SJCRH30 (cell line): ENCODE data around the gene CALCR. TPM values are rescaled to one million over a fixed set of nuclear protein-coding genes. Genes with fewer than 3 reads are reported as not detected.
A peak's percentile ranks its signal among the peaks of the same experiment; 100 is the strongest.

Source experiments
- DNase-seq, 2 experiments: peaks; one replicate each; pipeline ENCODE4 v3.0.0-alpha.2; 2015 to 2020
- H3K27ac ChIP-seq: fragments of 250-450 bp; sonication (Bioruptor Pico); 2 replicates; pipeline ENCODE4 v1.5.1; 2020; ENCODE audit warnings: mild to moderate bottlenecking, moderate library complexity
- H3K27me3 ChIP-seq: fragments of 250-450 bp; sonication (Bioruptor Pico); 2 replicates; pipeline ENCODE4 v1.5.1; 2020; ENCODE audit warnings: mild to moderate bottlenecking, moderate library complexity
- H3K36me3 ChIP-seq: fragments of 250-450 bp; sonication (Bioruptor Pico); 2 replicates; pipeline ENCODE4 v1.5.1; 2020; ENCODE audit warnings: mild to moderate bottlenecking, moderate library complexity
- H3K4me1 ChIP-seq: fragments of 250-450 bp; sonication (Bioruptor Pico); 2 replicates; pipeline ENCODE4 v1.5.1; 2020; ENCODE audit warnings: mild to moderate bottlenecking, moderate library complexity
- H3K4me3 ChIP-seq: fragments of 250-450 bp; sonication (Bioruptor Pico); 2 replicates; pipeline ENCODE4 v1.5.1; 2020; ENCODE audit warnings: mild to moderate bottlenecking, moderate library complexity
- H3K9me3 ChIP-seq: fragments of 250-450 bp; sonication (Bioruptor Pico); replicated peaks from 2 replicates; pipeline ENCODE4 v1.5.1; 2020; ENCODE audit warnings: mild to moderate bottlenecking, moderate library complexity
- total RNA-seq: library from RNA; depleted of rRNA; stranded (reverse); fragments of >200 nt; shearing (Covaris generic); gene quantifications from 2 replicates; pipeline ENCODE4 v1.2.3, GENCODE V29; 2014

CALCR gene
- total RNA-seq, 1 experiment from 2014 or later = 1.9 TPM

GRCh38 chr7:93442478-93443224 is 131.9 kb downstream of the CALCR start:
- no peaks in the 10 kb centered on the region for H3K36me3 ChIP-seq
- no peaks in the 10 kb centered on the region for H3K4me1 ChIP-seq
- no peak overlapping the region for H3K4me3 ChIP-seq
- H3K27me3 ChIP-seq = no peaks in the 10 kb centered on the region
- DNase-seq = peak; percentile 63 to 81
- H3K9me3 ChIP-seq = no peaks in the 10 kb centered on the region
- no peak overlapping the region for H3K27ac ChIP-seq

- Histone ChIP-seq H3K36me3 (no peaks in the 10 kb centered on the region), H3K9me3 (no peaks in the 10 kb centered on the region), H3K27me3 (no peaks in the 10 kb centered on the region), H3K27ac (no peak overlapping the region), H3K4me1 (no peaks in the 10 kb centered on the region), H3K4me3 (no peak overlapping the region)
- no peak for DNase-seq
Observed at GRCh38 chr7:93435791-93436190, 138.7 kb downstream of the CALCR start.

DNA sequence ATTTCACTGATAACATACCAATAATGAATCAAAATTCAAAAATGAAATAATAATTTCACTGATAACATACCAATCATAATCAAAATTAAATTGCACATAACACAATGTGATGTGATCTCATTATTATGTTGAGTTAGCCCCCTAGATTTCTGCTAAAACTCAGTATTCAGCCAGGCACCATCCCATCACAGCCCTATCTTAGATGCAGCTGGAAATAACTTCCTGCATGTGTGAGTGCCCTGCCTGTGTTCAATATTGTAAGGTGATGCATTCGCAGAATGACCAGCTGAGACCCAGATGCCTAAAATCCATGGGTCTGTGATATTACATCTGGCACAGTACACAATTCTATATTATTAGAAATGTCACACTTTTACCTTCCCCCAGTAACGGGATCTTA is 142.4 kb downstream of the CALCR start:
- Histone ChIP-seq H3K27me3 (no peaks in the 10 kb centered on the region), H3K36me3 (no peaks in the 10 kb centered on the region), H3K4me3 (no peak overlapping the region), H3K4me1 (no peaks in the 10 kb centered on the region), H3K9me3 (no peaks in the 10 kb centered on the region), H3K27ac (no peak overlapping the region)
- DNase-seq = no peak

GRCh38 chr7:93430917-93431588 is 143.5 kb downstream of the CALCR start:
- Histone ChIP-seq H3K27me3 (no peaks in the 10 kb centered on the region), H3K4me1 (no peaks in the 10 kb centered on the region)
- peak in 1 of 2 experiments; percentile 13 for DNase-seq

GRCh38 chr7:93429563-93429962 is 145.0 kb downstream of the CALCR start:
- Histone ChIP-seq H3K36me3 (no peaks in the 10 kb centered on the region), H3K4me1 (no peaks in the 10 kb centered on the region), H3K27ac (no peak overlapping the region), H3K27me3 (no peaks in the 10 kb centered on the region), H3K4me3 (no peak overlapping the region), H3K9me3 (no peaks in the 10 kb centered on the region)
- DNase-seq = no peak

More at GRCh38 chr7:93430917-93431588, 143.5 kb downstream of the CALCR start:
- H3K36me3 ChIP-seq = no peaks in the 10 kb centered on the region
- no peak overlapping the region for H3K27ac ChIP-seq
- no peak overlapping the region for H3K4me3 ChIP-seq
- H3K9me3 ChIP-seq = no peaks in the 10 kb centered on the region

- Histone ChIP-seq H3K4me1 (no peaks in the 10 kb centered on the region), H3K4me3 (no peak overlapping the region), H3K36me3 (no peaks in the 10 kb centered on the region), H3K27me3 (no peaks in the 10 kb centered on the region), H3K9me3 (no peaks in the 10 kb centered on the region), H3K27ac (no peak overlapping the region)
- no peak for DNase-seq
Observed at GRCh38 chr7:93427107-93427506, 147.4 kb downstream of the CALCR start.

DNA sequence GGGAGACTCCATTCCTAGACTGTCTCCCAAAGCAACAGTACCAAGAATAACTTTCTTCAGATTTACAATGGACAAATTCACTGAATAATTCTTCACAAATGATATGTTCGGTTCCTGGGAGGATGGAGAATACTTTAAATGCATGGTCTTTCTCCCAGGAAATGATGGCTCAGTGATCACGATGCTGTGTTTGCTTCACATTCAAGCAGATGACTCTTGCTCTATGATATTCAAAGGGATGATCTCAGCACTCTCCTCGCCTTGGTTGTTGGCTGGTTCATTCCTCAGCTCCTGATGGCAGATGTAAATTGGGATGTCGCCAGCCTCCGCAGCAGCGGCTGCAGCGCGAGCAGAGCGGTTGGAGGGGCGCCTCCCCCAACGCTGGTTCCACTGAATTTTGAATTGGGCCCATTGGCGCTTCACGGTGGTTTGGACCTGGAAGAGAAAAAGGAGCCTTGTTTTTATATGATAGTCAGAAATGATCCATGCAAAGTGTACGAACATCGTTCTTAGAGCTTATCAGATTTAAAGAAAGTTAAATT is 148.3 kb downstream of the CALCR start:
- Histone ChIP-seq H3K27me3 (no peaks in the 10 kb centered on the region), H3K9me3 (no peaks in the 10 kb centered on the region), H3K4me1 (no peaks in the 10 kb centered on the region), H3K27ac (no peak overlapping the region), H3K36me3 (no peaks in the 10 kb centered on the region), H3K4me3 (no peak overlapping the region)
- no peak for DNase-seq

GRCh38 chr7:93414574-93414973 is 159.9 kb downstream of the CALCR start:
- H3K9me3 ChIP-seq = no peaks in the 10 kb centered on the region
- DNase-seq = no peak
- no peaks in the 10 kb centered on the region for H3K36me3 ChIP-seq
- no peak overlapping the region for H3K4me3 ChIP-seq
- H3K27me3 ChIP-seq = no peaks in the 10 kb centered on the region
- no peaks in the 10 kb centered on the region for H3K4me1 ChIP-seq
- H3K27ac ChIP-seq = no peak overlapping the region

GRCh38 chr7:93409324-93409723 is 165.2 kb downstream of the CALCR start:
- Histone ChIP-seq H3K27ac (no peak overlapping the region), H3K27me3 (no peaks in the 10 kb centered on the region), H3K9me3 (peaks cover 5% of the 10 kb centered on the region; the same call in 1 of the 2 replicates), H3K4me1 (no peaks in the 10 kb centered on the region), H3K4me3 (no peak overlapping the region), H3K36me3 (no peaks in the 10 kb centered on the region)
- DNase-seq = no peak

DNA sequence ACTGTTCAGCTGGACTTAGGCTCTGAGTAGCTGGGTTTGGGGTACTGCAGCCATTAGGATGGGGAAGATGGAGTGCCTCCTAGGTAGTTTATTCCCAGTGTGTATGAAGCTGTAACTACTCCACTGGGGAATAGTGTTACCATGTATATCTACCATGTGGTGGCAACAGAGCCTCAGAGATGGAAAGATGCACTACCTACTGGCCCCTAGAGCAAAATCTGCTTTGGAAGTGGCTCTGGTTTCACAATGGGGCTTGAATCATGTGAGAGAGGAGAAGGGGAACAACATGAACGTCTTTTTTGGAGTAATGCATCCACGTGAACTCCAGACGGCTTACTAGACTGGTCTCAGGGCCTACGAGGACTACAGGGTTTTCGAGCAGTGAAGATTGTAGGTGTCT is 167.3 kb downstream of the CALCR start:
- H3K27ac ChIP-seq = no peak overlapping the region
- H3K36me3 ChIP-seq = no peaks in the 10 kb centered on the region
- H3K4me1 ChIP-seq = no peaks in the 10 kb centered on the region
- no peak overlapping the region for H3K4me3 ChIP-seq
- H3K9me3 ChIP-seq = peaks cover 5% of the 10 kb centered on the region; the same call in 1 of the 2 replicates
- DNase-seq = peak; percentile 8 to 26
- no peaks in the 10 kb centered on the region for H3K27me3 ChIP-seq

GRCh38 chr7:93402944-93403343 is 171.6 kb downstream of the CALCR start:
- no peaks in the 10 kb centered on the region for H3K27me3 ChIP-seq
- H3K9me3 ChIP-seq = peaks cover 5% of the 10 kb centered on the region; the same call in 1 of the 2 replicates
- H3K4me3 ChIP-seq = no peak overlapping the region
- no peak overlapping the region for H3K27ac ChIP-seq
- DNase-seq = no peak
- no peaks in the 10 kb centered on the region for H3K36me3 ChIP-seq
- no peaks in the 10 kb centered on the region for H3K4me1 ChIP-seq

DNA sequence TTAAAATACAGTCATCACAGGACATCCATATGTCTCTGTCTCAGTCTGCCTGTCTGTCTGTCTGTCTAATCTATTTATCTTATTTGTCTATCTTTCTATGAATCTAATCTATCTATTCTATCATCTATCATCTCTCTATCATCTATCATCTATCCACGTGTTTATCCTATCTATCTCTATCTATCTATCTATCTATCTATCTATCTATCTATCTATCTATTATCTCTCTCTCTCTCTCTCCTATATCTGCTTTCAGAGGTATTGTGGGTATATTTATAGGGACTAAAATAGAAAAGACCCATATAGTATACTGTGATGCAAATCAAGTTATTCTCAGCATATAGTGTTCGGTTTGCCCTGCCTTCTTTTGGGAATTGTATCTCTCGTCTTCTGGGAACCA is 174.9 kb downstream of the CALCR start:
- no peaks in the 10 kb centered on the region for H3K27me3 ChIP-seq
- H3K4me1 ChIP-seq = no peaks in the 10 kb centered on the region
- no peak for DNase-seq
- H3K36me3 ChIP-seq = no peaks in the 10 kb centered on the region
- H3K27ac ChIP-seq = no peak overlapping the region
- no peaks in the 10 kb centered on the region for H3K9me3 ChIP-seq
- no peak overlapping the region for H3K4me3 ChIP-seq

GRCh38 chr7:93392984-93393383 is 181.5 kb downstream of the CALCR start:
- Histone ChIP-seq H3K9me3 (no peaks in the 10 kb centered on the region), H3K27me3 (no peaks in the 10 kb centered on the region), H3K27ac (no peak overlapping the region), H3K36me3 (no peaks in the 10 kb centered on the region), H3K4me1 (no peaks in the 10 kb centered on the region), H3K4me3 (no peak overlapping the region)
- DNase-seq = no peak

GRCh38 chr7:93390660-93391059 is 183.9 kb downstream of the CALCR start:
- H3K4me1 ChIP-seq = no peaks in the 10 kb centered on the region
- no peak overlapping the region for H3K27ac ChIP-seq
- no peak for DNase-seq
- no peak overlapping the region for H3K4me3 ChIP-seq
- H3K27me3 ChIP-seq = no peaks in the 10 kb centered on the region
- no peaks in the 10 kb centered on the region for H3K36me3 ChIP-seq
- H3K9me3 ChIP-seq = no peaks in the 10 kb centered on the region

- DNase-seq = no peak
Observed at GRCh38 chr7:93382362-93382761, 192.2 kb downstream of the CALCR start.

More at GRCh38 chr7:93382362-93382761, 192.2 kb downstream of the CALCR start:
- H3K4me3 ChIP-seq = no peak overlapping the region
- H3K36me3 ChIP-seq = no peaks in the 10 kb centered on the region
- peaks cover 8% of the 10 kb centered on the region; the same call in 1 of the 2 replicates for H3K4me1 ChIP-seq
- H3K27ac ChIP-seq = no peak overlapping the region
- no peaks in the 10 kb centered on the region for H3K27me3 ChIP-seq
- no peaks in the 10 kb centered on the region for H3K9me3 ChIP-seq
